Parathyroid adenoma (tissue), 2 donors: Measurements from ENCODE around the gene HELZ.

ENCODE experiments used
- H2AFZ ChIP-seq: fragments of 300-600 bp; sonication (generic); one replicate; pipeline ENCODE4 v1.7.0; 2017; ENCODE audit warnings: antibody characterized with exemption, mild to moderate bottlenecking
- H3K27ac ChIP-seq: fragments of 300-600 bp; sonication (generic); one replicate; pipeline ENCODE4 v1.7.0; 2017
- H3K27me3 ChIP-seq: fragments of 300-600 bp; sonication (generic); one replicate; pipeline ENCODE4 v1.7.0; 2017; ENCODE audit warnings: low read length; ENCODE audit not compliant: control insufficient read depth, insufficient read depth
- H3K36me3 ChIP-seq: fragments of 300-600 bp; sonication (generic); one replicate; pipeline ENCODE4 v1.7.0; 2017; ENCODE audit warnings: low read length; ENCODE audit not compliant: control insufficient read depth, insufficient read depth
- H3K4me1 ChIP-seq: fragments of 300-600 bp; sonication (generic); one replicate; pipeline ENCODE4 v1.7.0; 2017; ENCODE audit warnings: control low read depth
- H3K4me2 ChIP-seq: fragments of 300-600 bp; sonication (generic); one replicate; pipeline ENCODE4 v1.7.0; 2017; ENCODE audit warnings: low read length
- H3K4me3 ChIP-seq: fragments of 300-600 bp; sonication (generic); one replicate; pipeline ENCODE4 v1.7.0; 2017; ENCODE audit warnings: low read depth, low read length
- H3K79me2 ChIP-seq: fragments of 300-600 bp; sonication (generic); one replicate; pipeline ENCODE4 v1.7.0; 2017; ENCODE audit warnings: control low read depth
- H3K9ac ChIP-seq: fragments of 300-600 bp; sonication (generic); one replicate; pipeline ENCODE4 v1.7.0; 2017; ENCODE audit warnings: mild to moderate bottlenecking
- H3K9me3 ChIP-seq: fragments of 300-600 bp; sonication (generic); one replicate; pipeline ENCODE4 v1.7.0; 2017; ENCODE audit warnings: low read length; ENCODE audit not compliant: control insufficient read depth
- CTCF ChIP-seq: fragments of 300-600 bp; sonication (generic); IDR thresholded peaks from one replicate; pipeline ENCODE4 v1.7.0; 2017; ENCODE audit warnings: antibody characterized with exemption, mild to moderate bottlenecking
- donor health status: primary hyperparathyroidism.

HELZ gene

GRCh38 chr17:67125924-67126323, 119.1 kb downstream of the HELZ start:
- Histone ChIP-seq H3K4me2 (no peak overlapping the region), H3K4me3 (no peak overlapping the region), H3K9me3 (no peaks in the 10 kb centered on the region), H3K27me3 (no peaks in the 10 kb centered on the region), H3K27ac (no peak overlapping the region), H3K36me3 (no peaks in the 10 kb centered on the region), H3K4me1 (no peaks in the 10 kb centered on the region), H3K9ac (no peak overlapping the region), H3K79me2 (no peaks in the 10 kb centered on the region), H2AFZ (no peak overlapping the region)
- no peak for TF ChIP-seq CTCF

GRCh38 chr17:67125417-67125816, 119.6 kb downstream of the HELZ start:
- TF ChIP-seq CTCF = no peak
- Histone ChIP-seq H3K27ac (no peak overlapping the region), H3K9me3 (no peaks in the 10 kb centered on the region), H3K9ac (no peak overlapping the region), H3K79me2 (no peaks in the 10 kb centered on the region), H3K27me3 (no peaks in the 10 kb centered on the region), H3K36me3 (no peaks in the 10 kb centered on the region), H3K4me2 (no peak overlapping the region), H2AFZ (no peak overlapping the region), H3K4me3 (no peak overlapping the region), H3K4me1 (no peaks in the 10 kb centered on the region)

GRCh38 chr17:67124450-67125148, 120.4 kb downstream of the HELZ start:
- Histone ChIP-seq H3K36me3 (no peaks in the 10 kb centered on the region), H3K27me3 (no peaks in the 10 kb centered on the region)

GRCh38 chr17:67123699-67124098, 121.3 kb downstream of the HELZ start:
- Histone ChIP-seq H3K79me2 (no peaks in the 10 kb centered on the region), H3K9ac (no peak overlapping the region), H3K36me3 (no peaks in the 10 kb centered on the region), H3K4me2 (no peak overlapping the region), H3K4me3 (no peak overlapping the region), H3K27ac (no peak overlapping the region), H3K4me1 (no peaks in the 10 kb centered on the region), H3K9me3 (no peaks in the 10 kb centered on the region), H3K27me3 (no peaks in the 10 kb centered on the region), H2AFZ (no peak overlapping the region)
- TF ChIP-seq CTCF = no peak

More at GRCh38 chr17:67124450-67125148, 120.4 kb downstream of the HELZ start:
- Histone ChIP-seq H3K27ac (no peak overlapping the region), H3K4me3 (no peak overlapping the region), H3K4me2 (no peak overlapping the region), H3K79me2 (no peaks in the 10 kb centered on the region), H2AFZ (no peak overlapping the region), H3K9ac (no peak overlapping the region), H3K9me3 (no peaks in the 10 kb centered on the region), H3K4me1 (no peaks in the 10 kb centered on the region)
- no peak for TF ChIP-seq CTCF

- H3K9ac ChIP-seq = no peak overlapping the region
- no peak overlapping the region for H3K27ac ChIP-seq
Observed at GRCh38 chr17:67121316-67121891, 123.6 kb downstream of the HELZ start.

More at GRCh38 chr17:67121316-67121891, 123.6 kb downstream of the HELZ start:
- Histone ChIP-seq H3K4me2 (no peak overlapping the region), H3K27me3 (no peaks in the 10 kb centered on the region), H3K9me3 (no peaks in the 10 kb centered on the region), H3K79me2 (no peaks in the 10 kb centered on the region), H3K36me3 (no peaks in the 10 kb centered on the region), H3K4me3 (no peak overlapping the region), H3K4me1 (no peaks in the 10 kb centered on the region), H2AFZ (no peak overlapping the region)
- TF ChIP-seq CTCF = no peak
